ENCODE measurements around the gene CENPP. TPM values are rescaled to one million over a fixed set of nuclear protein-coding genes. Genes with fewer than 3 reads are reported as not detected.

Gene CENPP
- total RNA-seq, 1 donor from 2014 or later = 4.3 TPM

GRCh38 chr9:92327283-92327850, 1.6 kb downstream of the CENPP start:
- Histone ChIP-seq H3K36me3 (peaks cover 9% of the 10 kb centered on the region), H3K27ac (no peak overlapping the region), H3K27me3 (ENCODE audit: low read depth) (no peaks in the 10 kb centered on the region), H3K4me1 (peaks cover 25% of the 10 kb centered on the region), H3K9me3 (no peaks in the 10 kb centered on the region), H3K4me3 (no peak overlapping the region)
- no peak for ATAC-seq
- DNase-seq = no peak
- intact Hi-C loops (cut with DNase I) = no loop called here
- TF ChIP-seq CTCF (IDR thresholded peaks at IDR 0.05) = no peak

- no peak for TF ChIP-seq CTCF (IDR thresholded peaks at IDR 0.05)
- ATAC-seq = no peak
- peaks cover under 1% of the 10 kb centered on the region for H3K36me3 ChIP-seq
- no peak for DNase-seq
- no peak overlapping the region for H3K27ac ChIP-seq
- no peaks in the 10 kb centered on the region for H3K27me3 ChIP-seq (ENCODE audit: low read depth)
- intact Hi-C loops (cut with DNase I) = no loop called here
- H3K4me1 ChIP-seq = peaks cover 25% of the 10 kb centered on the region
- no peaks in the 10 kb centered on the region for H3K9me3 ChIP-seq
- H3K4me3 ChIP-seq = no peak overlapping the region
These were observed 2.5 kb downstream of the CENPP start for GRCh38 chr9:92328225-92328624.

GRCh38 chr9:92332577-92333281, 7.0 kb downstream of the CENPP start:
- ATAC-seq = no peak

GRCh38 chr9:92333282-92333634, 7.5 kb downstream of the CENPP start:
- no peak for DNase-seq

More at GRCh38 chr9:92332577-92333281, 7.0 kb downstream of the CENPP start:
- no peak for DNase-seq
- intact Hi-C loops (cut with DNase I) = no loop called here
- no peak for TF ChIP-seq CTCF (IDR thresholded peaks at IDR 0.05)
- Histone ChIP-seq H3K27ac (no peak overlapping the region), H3K4me1 (no peaks in the 10 kb centered on the region), H3K36me3 (peaks cover 3% of the 10 kb centered on the region), H3K9me3 (no peaks in the 10 kb centered on the region), H3K4me3 (no peak overlapping the region), H3K27me3 (ENCODE audit: low read depth) (no peaks in the 10 kb centered on the region)

GRCh38 chr9:92341578-92341977, 15.8 kb downstream of the CENPP start:
- no peak for ATAC-seq
- peaks cover 21% of the 10 kb centered on the region for H3K36me3 ChIP-seq
- no peak overlapping the region for H3K27ac ChIP-seq
- H3K9me3 ChIP-seq = peaks cover 6% of the 10 kb centered on the region
- no peak for TF ChIP-seq CTCF (IDR thresholded peaks at IDR 0.05)
- H3K27me3 ChIP-seq (ENCODE audit: low read depth) = no peaks in the 10 kb centered on the region
- H3K4me1 ChIP-seq = no peaks in the 10 kb centered on the region
- no peak for DNase-seq
- intact Hi-C loops (cut with DNase I) = no loop called here
- H3K4me3 ChIP-seq = no peak overlapping the region

More at GRCh38 chr9:92333282-92333634, 7.5 kb downstream of the CENPP start:
- intact Hi-C loops (cut with DNase I) = no loop called here
- Histone ChIP-seq H3K4me1 (no peaks in the 10 kb centered on the region), H3K27me3 (ENCODE audit: low read depth) (no peaks in the 10 kb centered on the region), H3K36me3 (peaks cover 8% of the 10 kb centered on the region), H3K4me3 (no peak overlapping the region), H3K9me3 (no peaks in the 10 kb centered on the region), H3K27ac (no peak overlapping the region)
- no peak for ATAC-seq
- TF ChIP-seq CTCF (IDR thresholded peaks at IDR 0.05) = no peak
